Measurements from ENCODE around the gene NATD1.
A peak's percentile ranks its signal among the peaks of the same experiment; 100 is the strongest.

Gene NATD1

GRCh38 chr17:21218101-21218500 lies 35.1 kb downstream of the NATD1 start:
- peak; percentile 9 for DNase-seq (ENCODE audit: low read depth)
- Histone ChIP-seq H3K9me3 (ENCODE audit: control insufficient read depth, low read length) (no peaks in the 10 kb centered on the region), H3K9ac (ENCODE audit: low read length) (no peak overlapping the region)

GRCh38 chr17:21217346-21217745 lies 35.9 kb downstream of the NATD1 start:
- Histone ChIP-seq H3K4me1 (ENCODE audit: control insufficient read depth, insufficient read depth, low read length) (peaks cover 21% of the 10 kb centered on the region), H3K4me3 (ENCODE audit: low read length) (no peak overlapping the region), H3K9ac (ENCODE audit: low read length) (no peak overlapping the region), H3K27me3 (replicated peaks; ENCODE audit: control insufficient read depth, insufficient read depth, low read length) (no peaks in the 10 kb centered on the region), H3K36me3 (ENCODE audit: control insufficient read depth, insufficient read depth, low read length, severe bottlenecking) (peaks cover 7% of the 10 kb centered on the region), H3K9me3 (ENCODE audit: control insufficient read depth, low read length) (no peaks in the 10 kb centered on the region)
- no peak for DNase-seq (ENCODE audit: low read depth)

More at GRCh38 chr17:21218101-21218500, 35.1 kb downstream of the NATD1 start:
- H3K4me3 ChIP-seq (ENCODE audit: low read length): no peak overlapping the region
- peaks cover 12% of the 10 kb centered on the region for H3K36me3 ChIP-seq (ENCODE audit: control insufficient read depth, insufficient read depth, low read length, severe bottlenecking)
- H3K4me1 ChIP-seq (ENCODE audit: control insufficient read depth, insufficient read depth, low read length): peaks cover 16% of the 10 kb centered on the region
- H3K27me3 ChIP-seq (replicated peaks; ENCODE audit: control insufficient read depth, insufficient read depth, low read length): no peaks in the 10 kb centered on the region

DNA sequence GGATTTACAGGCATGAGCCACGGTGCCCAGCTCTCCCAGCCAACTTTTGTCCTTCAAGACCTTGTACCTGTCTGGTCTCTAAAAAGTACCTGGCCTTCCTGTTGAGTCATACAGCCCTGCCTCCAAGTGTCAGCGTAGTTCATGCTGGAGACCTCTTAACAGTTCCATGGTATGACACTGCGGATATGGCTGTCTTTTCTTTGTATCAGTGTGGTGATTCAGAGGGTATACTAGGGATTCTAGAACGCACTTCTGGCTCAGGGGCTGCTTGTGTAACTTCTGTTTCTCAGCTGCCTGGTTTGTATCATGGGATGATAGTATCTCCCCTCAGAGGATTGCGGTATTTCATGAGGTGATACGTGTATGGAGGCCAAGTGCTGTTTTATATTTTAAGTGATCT lies 37.3 kb downstream of the NATD1 start:
- no peak for DNase-seq (ENCODE audit: low read depth)
- Histone ChIP-seq H3K36me3 (ENCODE audit: control insufficient read depth, insufficient read depth, low read length, severe bottlenecking) (peaks cover 2% of the 10 kb centered on the region), H3K4me3 (ENCODE audit: low read length) (no peak overlapping the region)

DNA sequence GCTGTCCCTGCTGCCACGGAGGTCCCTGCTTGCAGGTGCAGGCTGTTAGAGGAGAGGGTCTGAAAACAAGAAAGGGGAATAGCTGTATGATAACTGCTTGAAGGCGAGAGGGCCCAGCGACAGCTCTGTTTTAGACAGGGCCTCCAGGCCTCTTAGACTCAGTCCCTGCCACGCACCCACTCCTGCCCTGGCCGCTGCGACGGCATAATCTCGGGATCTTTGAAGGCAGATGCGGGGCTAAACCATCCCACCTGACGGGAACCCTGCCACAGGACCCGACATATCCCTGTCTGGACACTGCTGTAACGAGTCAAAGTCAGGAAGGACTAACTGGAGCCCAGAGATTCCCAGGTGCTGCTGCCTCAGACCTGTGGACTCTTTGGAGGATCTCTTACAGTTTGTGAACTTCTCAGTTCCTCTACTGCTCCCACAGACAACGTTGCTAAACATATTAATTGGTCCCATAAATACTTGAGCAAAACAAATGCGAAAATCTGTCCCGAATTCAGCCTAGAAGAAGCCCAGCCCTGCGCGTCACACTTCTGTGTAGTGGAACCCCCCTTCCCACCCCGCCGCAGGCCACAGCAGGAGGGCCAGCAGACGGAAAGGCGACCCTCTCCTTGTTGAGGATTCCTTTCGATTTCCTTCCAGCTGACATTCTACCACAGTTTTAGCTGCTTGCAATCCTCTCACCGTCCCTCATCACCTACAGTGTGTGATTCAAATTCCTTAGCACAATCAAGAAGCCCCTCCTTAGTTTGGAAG lies 38.3 kb downstream of the NATD1 start:
- DNase-seq (ENCODE audit: low read depth): peak; percentile 56
- no peaks in the 10 kb centered on the region for H3K27me3 ChIP-seq (replicated peaks; ENCODE audit: control insufficient read depth, insufficient read depth, low read length)
- peaks cover 42% of the 10 kb centered on the region for H3K4me1 ChIP-seq (ENCODE audit: control insufficient read depth, insufficient read depth, low read length)
- H3K4me3 ChIP-seq (ENCODE audit: low read length): peak overlapping the region; percentile 92
- H3K36me3 ChIP-seq (ENCODE audit: control insufficient read depth, insufficient read depth, low read length, severe bottlenecking): peaks cover 11% of the 10 kb centered on the region
- peak overlapping the region; percentile 99 for H3K9ac ChIP-seq (ENCODE audit: low read length)
- H3K9me3 ChIP-seq (ENCODE audit: control insufficient read depth, low read length): no peaks in the 10 kb centered on the region

More for the DNA sequence above, 37.3 kb downstream of the NATD1 start:
- Histone ChIP-seq H3K4me1 (ENCODE audit: control insufficient read depth, insufficient read depth, low read length) (peaks cover 35% of the 10 kb centered on the region), H3K9me3 (ENCODE audit: control insufficient read depth, low read length) (no peaks in the 10 kb centered on the region), H3K27me3 (replicated peaks; ENCODE audit: control insufficient read depth, insufficient read depth, low read length) (no peaks in the 10 kb centered on the region), H3K9ac (ENCODE audit: low read length) (no peak overlapping the region)

DNA sequence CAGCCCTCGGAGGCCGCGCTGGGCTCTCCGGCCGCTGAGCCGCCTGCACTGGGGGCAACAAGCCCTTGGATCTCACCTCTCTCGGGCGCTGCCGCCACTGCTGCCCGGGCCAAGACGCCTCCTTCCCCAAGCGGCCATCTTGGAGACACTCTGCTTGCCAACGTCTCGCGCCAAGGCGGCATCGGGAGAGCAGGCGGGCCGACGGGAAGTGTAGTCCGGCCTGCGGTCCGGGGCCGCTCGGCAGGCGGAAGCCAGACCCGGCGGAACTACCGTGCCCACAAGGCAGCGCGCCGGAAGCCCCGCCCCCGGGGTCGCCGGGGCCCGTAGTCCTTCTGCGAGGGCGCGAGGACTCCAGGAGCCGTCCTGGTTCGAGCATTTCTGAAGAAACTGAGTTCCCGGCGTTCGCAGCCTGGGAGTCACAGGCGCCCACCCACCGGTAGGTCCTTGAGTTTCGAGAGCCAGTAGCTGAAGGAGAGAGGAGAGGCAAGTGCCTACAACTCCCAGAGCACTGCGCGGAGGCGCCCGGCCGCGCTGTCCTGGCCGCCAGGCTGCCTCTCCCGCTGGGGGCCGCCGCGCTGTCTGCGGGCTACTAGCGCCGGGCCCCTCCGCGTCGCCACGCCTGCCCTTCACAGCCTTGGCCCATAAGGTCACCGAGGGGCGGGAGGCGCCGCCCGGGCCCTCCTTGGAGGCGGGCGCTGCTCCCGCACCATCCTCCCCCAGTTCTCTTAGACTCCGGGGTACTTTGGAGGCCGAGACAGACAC lies 39.0 kb downstream of the NATD1 start, which contains the start of gene TMEM11:
TSS of gene TMEM11 (minus strand) at position 147 of the 762 bp plus-strand sequence. CDS start at position 138, 9 bp downstream.
- Histone ChIP-seq H3K4me3 (ENCODE audit: low read length) (peak within 1 kb of the TSS; percentile 92), H3K9ac (ENCODE audit: low read length) (peak within 1 kb of the TSS; percentile 99)

DNA sequence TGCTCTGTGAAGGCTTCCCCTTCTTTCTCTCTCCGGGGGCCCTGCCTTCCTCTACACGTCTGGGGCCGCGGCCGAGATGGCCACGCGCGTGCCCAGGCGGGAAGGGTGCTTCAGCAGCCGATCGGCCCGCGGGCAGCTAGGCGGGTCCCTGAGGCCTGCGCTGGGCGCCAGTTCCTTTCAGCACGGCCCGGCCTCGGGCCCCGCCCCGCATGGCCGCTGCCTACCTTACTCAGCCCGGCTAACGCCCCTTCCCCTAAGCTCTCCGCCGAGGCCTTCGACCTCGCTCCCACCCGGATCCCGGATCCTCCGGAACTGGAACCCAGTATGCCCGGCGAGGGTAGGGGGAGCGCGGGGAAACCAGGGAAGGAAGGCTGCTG lies 39.6 kb downstream of the NATD1 start:
- no peaks in the 10 kb centered on the region for H3K9me3 ChIP-seq (ENCODE audit: control insufficient read depth, low read length)
- peak; percentile 73 for DNase-seq (ENCODE audit: low read depth)
- no peaks in the 10 kb centered on the region for H3K27me3 ChIP-seq (replicated peaks; ENCODE audit: control insufficient read depth, insufficient read depth, low read length)
- peak overlapping the region; percentile 99 for H3K9ac ChIP-seq (ENCODE audit: low read length)
- peaks cover 15% of the 10 kb centered on the region for H3K36me3 ChIP-seq (ENCODE audit: control insufficient read depth, insufficient read depth, low read length, severe bottlenecking)
- peaks cover 55% of the 10 kb centered on the region for H3K4me1 ChIP-seq (ENCODE audit: control insufficient read depth, insufficient read depth, low read length)
- H3K4me3 ChIP-seq (ENCODE audit: low read length): peak overlapping the region; percentile 92

More for the DNA sequence above, 39.0 kb downstream of the NATD1 start, which contains the start of gene TMEM11:
- peaks cover 15% of the 10 kb centered on the region for H3K36me3 ChIP-seq (ENCODE audit: control insufficient read depth, insufficient read depth, low read length, severe bottlenecking)
- H3K4me1 ChIP-seq (ENCODE audit: control insufficient read depth, insufficient read depth, low read length): peaks cover 50% of the 10 kb centered on the region
- no peaks in the 10 kb centered on the region for H3K27me3 ChIP-seq (replicated peaks; ENCODE audit: control insufficient read depth, insufficient read depth, low read length)
- H3K9me3 ChIP-seq (ENCODE audit: control insufficient read depth, low read length): no peaks in the 10 kb centered on the region
- DNase-seq (ENCODE audit: low read depth): peak; percentile 98

- H3K9ac ChIP-seq (ENCODE audit: low read length): peak overlapping the region; percentile 99
Measured at GRCh38 chr17:21212826-21213637, 40.2 kb downstream of the NATD1 start.

GRCh38 chr17:21211825-21212479 lies 41.3 kb downstream of the NATD1 start:
- Histone ChIP-seq H3K4me3 (ENCODE audit: low read length) (peak overlapping the region; percentile 92), H3K36me3 (ENCODE audit: control insufficient read depth, insufficient read depth, low read length, severe bottlenecking) (peaks cover 17% of the 10 kb centered on the region), H3K9ac (ENCODE audit: low read length) (peak overlapping the region; percentile 99), H3K4me1 (ENCODE audit: control insufficient read depth, insufficient read depth, low read length) (peaks cover 59% of the 10 kb centered on the region), H3K9me3 (ENCODE audit: control insufficient read depth, low read length) (no peaks in the 10 kb centered on the region), H3K27me3 (replicated peaks; ENCODE audit: control insufficient read depth, insufficient read depth, low read length) (no peaks in the 10 kb centered on the region)
- DNase-seq (ENCODE audit: low read depth): no peak

More at GRCh38 chr17:21212826-21213637, 40.2 kb downstream of the NATD1 start:
- H3K27me3 ChIP-seq (replicated peaks; ENCODE audit: control insufficient read depth, insufficient read depth, low read length): no peaks in the 10 kb centered on the region
- peak overlapping the region; percentile 92 for H3K4me3 ChIP-seq (ENCODE audit: low read length)
- peak; percentile 15 for DNase-seq (ENCODE audit: low read depth)
- H3K4me1 ChIP-seq (ENCODE audit: control insufficient read depth, insufficient read depth, low read length): peaks cover 59% of the 10 kb centered on the region
- H3K36me3 ChIP-seq (ENCODE audit: control insufficient read depth, insufficient read depth, low read length, severe bottlenecking): peaks cover 17% of the 10 kb centered on the region
- no peaks in the 10 kb centered on the region for H3K9me3 ChIP-seq (ENCODE audit: control insufficient read depth, low read length)

- no peak for DNase-seq (ENCODE audit: low read depth)
- H3K4me1 ChIP-seq (ENCODE audit: control insufficient read depth, insufficient read depth, low read length): peaks cover 53% of the 10 kb centered on the region
- H3K36me3 ChIP-seq (ENCODE audit: control insufficient read depth, insufficient read depth, low read length, severe bottlenecking): peaks cover 17% of the 10 kb centered on the region
- no peaks in the 10 kb centered on the region for H3K27me3 ChIP-seq (replicated peaks; ENCODE audit: control insufficient read depth, insufficient read depth, low read length)
- no peak overlapping the region for H3K4me3 ChIP-seq (ENCODE audit: low read length)
- H3K9me3 ChIP-seq (ENCODE audit: control insufficient read depth, low read length): no peaks in the 10 kb centered on the region
- no peak overlapping the region for H3K9ac ChIP-seq (ENCODE audit: low read length)
Measured at GRCh38 chr17:21210411-21211076, 42.7 kb downstream of the NATD1 start.

- H3K27me3 ChIP-seq (replicated peaks; ENCODE audit: control insufficient read depth, insufficient read depth, low read length): no peaks in the 10 kb centered on the region
- H3K36me3 ChIP-seq (ENCODE audit: control insufficient read depth, insufficient read depth, low read length, severe bottlenecking): peaks cover 17% of the 10 kb centered on the region
- H3K9me3 ChIP-seq (ENCODE audit: control insufficient read depth, low read length): no peaks in the 10 kb centered on the region
- peaks cover 47% of the 10 kb centered on the region for H3K4me1 ChIP-seq (ENCODE audit: control insufficient read depth, insufficient read depth, low read length)
- H3K4me3 ChIP-seq (ENCODE audit: low read length): no peak overlapping the region
- H3K9ac ChIP-seq (ENCODE audit: low read length): peak overlapping the region; percentile 40
- no peak for DNase-seq (ENCODE audit: low read depth)
Measured at GRCh38 chr17:21209511-21210175, 43.6 kb downstream of the NATD1 start.
